ENCODE data around the gene NEK1. TPM values are rescaled to one million over a fixed set of nuclear protein-coding genes. Genes with fewer than 3 reads are reported as not detected.

NEK1 gene
- total and polyA plus RNA-seq, 12 donors: 4.2 to 23.0 (median 12.3) TPM

DNA sequence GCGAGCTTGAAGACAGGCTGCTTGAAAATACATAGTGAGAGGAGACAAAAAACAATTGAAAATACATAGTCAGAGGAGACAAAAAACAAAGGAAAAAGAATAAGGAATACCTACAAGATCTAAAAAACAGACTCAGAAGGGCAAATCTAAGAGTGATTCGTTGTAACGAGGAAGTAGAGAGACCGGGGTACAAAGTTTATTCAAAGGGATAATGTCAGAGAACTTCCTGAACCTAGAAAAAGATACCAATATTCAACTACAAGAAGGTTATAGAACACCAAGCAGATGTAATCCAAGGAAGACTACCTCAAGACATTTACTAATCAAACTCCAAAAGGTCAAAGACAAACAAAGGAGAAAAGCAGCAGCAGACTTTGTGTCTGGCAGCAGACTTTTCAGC is 165.6 kb downstream of the NEK1 start:
- no peaks in the 10 kb centered on the region for H3K36me3 ChIP-seq (replicated peaks in 1 of 2)
- no peak overlapping the region for H3K4me3 ChIP-seq
- TF ChIP-seq, protein P1, sequence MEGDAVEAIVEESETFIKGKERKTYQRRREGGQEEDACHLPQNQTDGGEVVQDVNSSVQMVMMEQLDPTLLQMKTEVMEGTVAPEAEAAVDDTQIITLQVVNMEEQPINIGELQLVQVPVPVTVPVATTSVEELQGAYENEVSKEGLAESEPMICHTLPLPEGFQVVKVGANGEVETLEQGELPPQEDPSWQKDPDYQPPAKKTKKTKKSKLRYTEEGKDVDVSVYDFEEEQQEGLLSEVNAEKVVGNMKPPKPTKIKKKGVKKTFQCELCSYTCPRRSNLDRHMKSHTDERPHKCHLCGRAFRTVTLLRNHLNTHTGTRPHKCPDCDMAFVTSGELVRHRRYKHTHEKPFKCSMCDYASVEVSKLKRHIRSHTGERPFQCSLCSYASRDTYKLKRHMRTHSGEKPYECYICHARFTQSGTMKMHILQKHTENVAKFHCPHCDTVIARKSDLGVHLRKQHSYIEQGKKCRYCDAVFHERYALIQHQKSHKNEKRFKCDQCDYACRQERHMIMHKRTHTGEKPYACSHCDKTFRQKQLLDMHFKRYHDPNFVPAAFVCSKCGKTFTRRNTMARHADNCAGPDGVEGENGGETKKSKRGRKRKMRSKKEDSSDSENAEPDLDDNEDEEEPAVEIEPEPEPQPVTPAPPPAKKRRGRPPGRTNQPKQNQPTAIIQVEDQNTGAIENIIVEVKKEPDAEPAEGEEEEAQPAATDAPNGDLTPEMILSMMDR (IDR thresholded peaks at IDR 0.05): no peak
- TF ChIP-seq POLR2A (IDR thresholded peaks at IDR 0.05): no peak
- no peak overlapping the region for H3K27ac ChIP-seq
- H3K4me1 ChIP-seq (replicated peaks in 1 of 2): no peaks in the 10 kb centered on the region
- peaks cover 0 to 7% (median 6%) of the 10 kb centered on the region in 3 donors for H3K9me3 ChIP-seq (replicated peaks in 1 of 3)
- WGBS, 4 donors: 93 to 99% (median 96%) methylated on average over 4 of the region's 4 CpGs
- no peaks in the 10 kb centered on the region for H3K27me3 ChIP-seq
- no peak for DNase-seq
- intact Hi-C loops (cut with DNase I): no loop called here

DNA sequence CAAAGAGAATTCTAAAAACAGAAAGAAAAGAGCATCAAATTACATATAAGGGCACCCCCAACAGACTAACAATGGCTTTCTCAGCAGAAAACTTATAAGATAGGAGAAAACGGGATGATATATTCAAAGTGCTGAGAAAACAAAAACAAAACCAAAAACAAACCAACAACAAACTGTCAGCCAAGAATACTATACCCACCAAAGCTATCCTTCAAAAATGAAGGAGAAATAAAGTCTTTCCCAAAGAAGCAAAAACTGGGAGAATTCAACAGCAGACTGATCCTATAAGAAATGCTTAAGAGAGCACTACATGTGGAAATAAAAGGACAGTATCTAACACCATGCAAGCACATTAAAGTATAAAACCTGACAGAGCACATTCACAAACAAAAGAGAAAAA is 168.6 kb downstream of the NEK1 start:
- H3K4me3 ChIP-seq: no peak overlapping the region
- intact Hi-C loops (cut with DNase I): no loop called here

DNA sequence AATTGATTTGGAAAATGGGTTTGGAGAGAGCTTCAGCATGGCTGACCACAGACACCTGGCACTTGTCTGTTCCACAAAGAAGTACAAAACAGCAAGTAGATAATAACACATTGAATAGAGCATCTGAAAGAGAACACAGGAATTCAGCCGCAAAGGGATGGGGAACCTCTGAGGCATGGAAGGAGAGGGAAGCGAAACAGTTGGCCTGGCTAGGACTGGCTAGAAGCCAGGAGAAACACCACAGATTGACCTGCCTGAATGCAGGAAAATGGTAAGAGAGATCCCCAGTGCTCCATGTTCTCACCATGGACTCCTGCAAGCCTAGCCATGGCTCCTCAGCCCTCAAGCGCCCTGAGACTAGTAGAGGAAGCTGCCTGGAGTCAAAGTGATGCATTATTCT is 171.9 kb downstream of the NEK1 start:
- WGBS, 4 donors: 79 to 87% (median 81%) methylated on average over 3 of the region's 3 CpGs
- H3K4me3 ChIP-seq: no peak overlapping the region
- peaks cover 0 to 6% of the 10 kb centered on the region in 2 donors for H3K4me1 ChIP-seq (replicated peaks in 1 of 2)
- H3K27me3 ChIP-seq: no peaks in the 10 kb centered on the region
- peak in 1 of 7 donors; percentile 4 for DNase-seq
- TF ChIP-seq, protein P1 (IDR thresholded peaks at IDR 0.05): no peak
- peaks cover 0 to 6% (median 4%) of the 10 kb centered on the region in 3 donors for H3K9me3 ChIP-seq (replicated peaks in 1 of 3)
- intact Hi-C loops (cut with DNase I): no loop called here
- no peaks in the 10 kb centered on the region for H3K36me3 ChIP-seq (replicated peaks in 1 of 2)
- no peak overlapping the region for H3K27ac ChIP-seq

More for the DNA sequence above, 168.6 kb downstream of the NEK1 start:
- Histone ChIP-seq H3K9me3 (replicated peaks in 1 of 3) (peaks cover 0 to 7% (median 6%) of the 10 kb centered on the region in 3 donors), H3K4me1 (replicated peaks in 1 of 2) (peaks cover 0 to 6% of the 10 kb centered on the region in 2 donors), H3K27ac (no peak overlapping the region), H3K27me3 (no peaks in the 10 kb centered on the region), H3K36me3 (replicated peaks in 1 of 2) (no peaks in the 10 kb centered on the region)
- 89 to 98% (median 96%) methylated on average over 1 of the region's 1 CpG for WGBS, 4 donors
- DNase-seq: no peak
- TF ChIP-seq, protein P1 (IDR thresholded peaks at IDR 0.05): no peak
- TF ChIP-seq POLR2A (IDR thresholded peaks at IDR 0.05): no peak

DNA sequence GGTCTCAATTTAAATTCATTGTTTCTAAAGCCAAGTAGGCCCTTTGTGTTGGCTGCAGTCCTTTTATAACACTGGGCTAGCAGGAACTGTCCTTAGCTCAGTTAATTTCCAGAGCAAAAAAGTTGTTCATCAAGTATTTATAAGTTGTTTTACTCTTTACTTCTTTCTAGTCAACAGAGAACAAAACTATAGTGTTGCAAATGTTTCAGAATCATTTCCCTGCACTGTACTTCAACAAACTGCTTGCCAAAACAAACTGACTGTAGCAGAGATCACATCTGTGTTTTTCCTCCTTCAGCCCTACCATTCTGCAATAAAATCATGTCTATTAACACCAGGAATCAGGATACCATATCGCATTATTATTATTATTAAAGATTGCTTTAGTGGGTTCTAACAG is 173.1 kb downstream of the NEK1 start:
- no peaks in the 10 kb centered on the region for H3K27me3 ChIP-seq
- 69 to 77% (median 75%) methylated on average over 1 of the region's 1 CpG for WGBS, 4 donors
- no peak for DNase-seq
- H3K4me1 ChIP-seq (replicated peaks in 1 of 2): peaks cover 0 to 6% of the 10 kb centered on the region in 2 donors
- no peaks in the 10 kb centered on the region for H3K36me3 ChIP-seq (replicated peaks in 1 of 2)
- peaks cover 0 to 6% (median 3%) of the 10 kb centered on the region in 3 donors for H3K9me3 ChIP-seq (replicated peaks in 1 of 3)
- no peak overlapping the region for H3K4me3 ChIP-seq
- intact Hi-C loops (cut with DNase I): no loop called here
- TF ChIP-seq, protein P1 (IDR thresholded peaks at IDR 0.05): no peak
- no peak for TF ChIP-seq POLR2A (IDR thresholded peaks at IDR 0.05)
- no peak overlapping the region for H3K27ac ChIP-seq
